ENCODE data around the gene FAM13C.

FAM13C gene

GRCh38 chr10:59383908-59384307, 21.6 kb upstream of the FAM13C start:
- no peaks in the 10 kb centered on the region for H3K79me2 ChIP-seq (ENCODE audit: control insufficient read depth, low read length)
- no peaks in the 10 kb centered on the region for H3K36me3 ChIP-seq (ENCODE audit: control insufficient read depth, low read length)
- no peaks in the 10 kb centered on the region for H3K9me3 ChIP-seq (ENCODE audit: control insufficient read depth, insufficient read depth, low read length)
- no peaks in the 10 kb centered on the region for H4K20me1 ChIP-seq (ENCODE audit: control insufficient read depth, insufficient read depth, low read depth, low read length)
- no peaks in the 10 kb centered on the region for H3K27me3 ChIP-seq (ENCODE audit: control insufficient read depth, low read length)
- TF ChIP-seq CTCF (IDR thresholded peaks at IDR 0.05; ENCODE audit: low read depth, low read length, poor library complexity, severe bottlenecking) = no peak
- TF ChIP-seq EZH2phosphoT487 (IDR thresholded peaks at IDR 0.05; ENCODE audit: borderline replicate concordance, low read length) = no peak
- H3K9me2 ChIP-seq (replicated peaks; ENCODE audit: control insufficient read depth, low read length) = no peaks in the 10 kb centered on the region
- H3K4me2 ChIP-seq (ENCODE audit: low read length) = no peak overlapping the region
- no peak overlapping the region for H3K27ac ChIP-seq (ENCODE audit: low read depth, low read length)
- H3K4me3 ChIP-seq (ENCODE audit: low read length) = no peak overlapping the region
- no peaks in the 10 kb centered on the region for H3F3A ChIP-seq (ENCODE audit: control insufficient read depth, insufficient read depth)
- no peaks in the 10 kb centered on the region for H3K4me1 ChIP-seq (ENCODE audit: control insufficient read depth, low read length)

- H3K27me3 ChIP-seq (ENCODE audit: control insufficient read depth, low read length) = no peaks in the 10 kb centered on the region
- no peaks in the 10 kb centered on the region for H3K4me1 ChIP-seq (ENCODE audit: control insufficient read depth, low read length)
- no peak overlapping the region for H3K4me2 ChIP-seq (ENCODE audit: low read length)
- no peaks in the 10 kb centered on the region for H3K9me3 ChIP-seq (ENCODE audit: control insufficient read depth, insufficient read depth, low read length)
- no peaks in the 10 kb centered on the region for H3K9me2 ChIP-seq (replicated peaks; ENCODE audit: control insufficient read depth, low read length)
- H3K36me3 ChIP-seq (ENCODE audit: control insufficient read depth, low read length) = no peaks in the 10 kb centered on the region
- H3F3A ChIP-seq (ENCODE audit: control insufficient read depth, insufficient read depth) = no peaks in the 10 kb centered on the region
- no peaks in the 10 kb centered on the region for H3K79me2 ChIP-seq (ENCODE audit: control insufficient read depth, low read length)
- H3K4me3 ChIP-seq (ENCODE audit: low read length) = no peak overlapping the region
- no peaks in the 10 kb centered on the region for H4K20me1 ChIP-seq (ENCODE audit: control insufficient read depth, insufficient read depth, low read depth, low read length)
- TF ChIP-seq CTCF (IDR thresholded peaks at IDR 0.05; ENCODE audit: low read depth, low read length, poor library complexity, severe bottlenecking) = no peak
- no peak for TF ChIP-seq EZH2phosphoT487 (IDR thresholded peaks at IDR 0.05; ENCODE audit: borderline replicate concordance, low read length)
- no peak overlapping the region for H3K27ac ChIP-seq (ENCODE audit: low read depth, low read length)
These were observed 21.1 kb upstream of the FAM13C start for GRCh38 chr10:59383436-59383835.

- Histone ChIP-seq H3K27me3 (ENCODE audit: control insufficient read depth, low read length) (no peaks in the 10 kb centered on the region), H3K27ac (ENCODE audit: low read depth, low read length) (no peak overlapping the region), H3K4me3 (ENCODE audit: low read length) (no peak overlapping the region), H3K4me2 (ENCODE audit: low read length) (no peak overlapping the region), H3K79me2 (ENCODE audit: control insufficient read depth, low read length) (no peaks in the 10 kb centered on the region), H3F3A (ENCODE audit: control insufficient read depth, insufficient read depth) (no peaks in the 10 kb centered on the region), H3K9me2 (replicated peaks; ENCODE audit: control insufficient read depth, low read length) (no peaks in the 10 kb centered on the region), H3K9me3 (ENCODE audit: control insufficient read depth, insufficient read depth, low read length) (no peaks in the 10 kb centered on the region), H3K36me3 (ENCODE audit: control insufficient read depth, low read length) (no peaks in the 10 kb centered on the region), H4K20me1 (ENCODE audit: control insufficient read depth, insufficient read depth, low read depth, low read length) (no peaks in the 10 kb centered on the region), H3K4me1 (ENCODE audit: control insufficient read depth, low read length) (no peaks in the 10 kb centered on the region)
- TF ChIP-seq CTCF (IDR thresholded peaks at IDR 0.05; ENCODE audit: low read depth, low read length, poor library complexity, severe bottlenecking) (no peak), EZH2phosphoT487 (IDR thresholded peaks at IDR 0.05; ENCODE audit: borderline replicate concordance, low read length) (no peak)
These were observed 20.5 kb upstream of the FAM13C start for GRCh38 chr10:59382831-59383295.

All from DOHH2 (cell line).